B cell (primary cell): ENCODE results near the gene ZNF319. TPM values are rescaled to one million over a fixed set of nuclear protein-coding genes. Genes with fewer than 3 reads are reported as not detected.

Source experiments
- ATAC-seq: fragments of 200-7000 bp; cut with Tn5 transposase; one replicate; pipeline ENCODE4 v1.10.0; 2021; ENCODE audit warnings: low read depth, mild to moderate bottlenecking, moderate number of reproducible peaks, moderate library complexity
- CTCF ChIA-PET: fragments of 350-600 bp; sonication (Branson Sonifier 250); formaldehyde crosslinking; loops from one replicate; lab custom pipeline; 2021; ENCODE audit warnings: antibody characterized with exemption, inconsistent platforms; lab: Charles Lee
- POLR2A ChIA-PET: fragments of 350-600 bp; sonication (Branson Sonifier 250); formaldehyde crosslinking; loops from one replicate; lab custom pipeline; 2021; ENCODE audit warnings: antibody characterized with exemption; lab: Charles Lee
- DNase-seq: peaks from one replicate; pipeline ENCODE4 v3.0.0; 2013
- H2AFZ ChIP-seq: 2 replicates; pipeline ENCODE4 v1.6.1; 2012; ENCODE audit warnings: mild to moderate bottlenecking, low read depth, low read length; ENCODE audit not compliant: insufficient read depth, poor library complexity, severe bottlenecking
- H3K27ac ChIP-seq, 2 donors: 1 replicate in 1 of 2; 2 replicates in 1 of 2; pipeline ENCODE4 v1.5.1; 2012 to 2013; ENCODE audit warnings: low read length in 2 of 2, mild to moderate bottlenecking in 2 of 2, moderate library complexity in 1 of 2
- H3K27me3 ChIP-seq, 4 experiments: fragments of 200-600 bp in 1 of 4; sonication (generic) in 1 of 4; replicated peaks in 1 of 4; 1 replicate in 2 of 4; 2 replicates in 2 of 4; pipeline versions ENCODE4 v1.6.1 to v1.7.0; 2013 to 2016; ENCODE audit warnings: low read length in 3 of 4, mild to moderate bottlenecking in 2 of 4, mixed read lengths in 1 of 4, moderate library complexity in 1 of 4; ENCODE audit not compliant: insufficient read depth in 4 of 4, control insufficient read depth in 3 of 4; ENCODE audit errors: control extremely low read depth in 1 of 4
- H3K36me3 ChIP-seq, 2 experiments: replicated peaks in 1 of 2; 1 replicate in 1 of 2; 2 replicates in 1 of 2; pipeline versions ENCODE4 v1.6.1 to v1.7.1; 2013; ENCODE audit warnings: low read length in 1 of 2; ENCODE audit not compliant: insufficient read depth in 2 of 2, control insufficient read depth in 1 of 2; ENCODE audit errors: control extremely low read depth in 1 of 2, extremely low read depth in 1 of 2
- H3K4me1 ChIP-seq, 2 donors: fragments of 200-600 bp in 1 of 2; sonication (generic) in 1 of 2; 1 replicate in 1 of 2; 2 replicates in 1 of 2; pipeline versions ENCODE4 v1.5.1 to v1.6.1; 2013 to 2017; ENCODE audit warnings: low read length in 2 of 2; ENCODE audit not compliant: control insufficient read depth in 2 of 2, insufficient read depth in 2 of 2
- H3K4me2 ChIP-seq: replicated peaks from 2 replicates; pipeline ENCODE3; 2012; ENCODE audit warnings: mild to moderate bottlenecking, low read depth, low read length; ENCODE audit not compliant: poor library complexity, severe bottlenecking
- H3K4me3 ChIP-seq, 5 experiments: fragments of 200-600 bp in 1 of 5; sonication (generic) in 1 of 5; 1 replicate in 3 of 5; 2 replicates in 2 of 5; pipeline versions ENCODE4 v1.5.1 to v1.7.0; 2011 to 2016; ENCODE audit warnings: low read length in 4 of 5, mild to moderate bottlenecking in 4 of 5, low read depth in 2 of 5, control low read depth in 1 of 5, moderate library complexity in 1 of 5; ENCODE audit not compliant: insufficient read depth in 1 of 5; ENCODE audit errors: control extremely low read depth in 1 of 5, extremely low read depth in 1 of 5
- H3K79me2 ChIP-seq: fragments of 200-600 bp; sonication (generic); one replicate; pipeline ENCODE4 v1.6.0; 2016; ENCODE audit warnings: low read length; ENCODE audit not compliant: control insufficient read depth, insufficient read depth
- H3K9ac ChIP-seq: fragments of 200-600 bp; sonication (generic); 2 replicates; pipeline ENCODE4 v1.6.1; 2017; ENCODE audit warnings: mild to moderate bottlenecking, low read length, moderate library complexity
- H3K9me3 ChIP-seq, 3 donors: one replicate each; pipeline versions ENCODE4 v1.6.1 to v1.7.1; 2013; ENCODE audit warnings: low read length in 2 of 3; ENCODE audit not compliant: control insufficient read depth in 2 of 3, insufficient read depth in 1 of 3; ENCODE audit errors: control extremely low read depth in 1 of 3
- H4K20me1 ChIP-seq: 2 replicates; pipeline ENCODE4 v1.6.0; 2012; ENCODE audit warnings: mild to moderate bottlenecking, low read length; ENCODE audit not compliant: insufficient read depth, control insufficient read depth, poor library complexity, severe bottlenecking
- H3K27ac Mint-ChIP-seq: one replicate; pipeline ENCODE4 v1.8.0; 2021; ENCODE audit warnings: mixed read lengths
- H3K27me3 Mint-ChIP-seq: one replicate; pipeline ENCODE4 v1.8.0; 2021; ENCODE audit warnings: mixed read lengths
- H3K4me1 Mint-ChIP-seq: one replicate; pipeline ENCODE4 v1.8.0; 2021; ENCODE audit warnings: mixed read lengths
- H3K4me3 Mint-ChIP-seq: one replicate; pipeline ENCODE4 v1.8.0; 2021; ENCODE audit warnings: mixed read lengths
- H3K9me3 Mint-ChIP-seq: one replicate; pipeline ENCODE4 v1.8.0; 2022; ENCODE audit warnings: mixed read lengths; ENCODE audit not compliant: insufficient read depth
- EZH2 ChIP-seq: IDR thresholded peaks from 2 replicates; pipeline ENCODE4 v1.6.1; 2012; ENCODE audit warnings: borderline replicate concordance, low read depth, mild to moderate bottlenecking, moderate library complexity, low read length; ENCODE audit not compliant: insufficient read depth, poor library complexity, severe bottlenecking
- WGBS: methylation state at CpG from one replicate; pipeline ENCODE4 v1.1.5; 2013; ENCODE audit warnings: missing lambda C conversion rate; ENCODE audit not compliant: insufficient coverage; 5-methylcytosine and 5-hydroxymethylcytosine counted together
- intact Hi-C: fragments of 100-400 bp; cut with micrococcal nuclease; formaldehyde crosslinking; loops from one replicate; pipeline ENCODE4 v1.10.0; 2022
- polyA plus RNA-seq: library from polyadenylated mRNA; depleted of rRNA; stranded (reverse); fragments of >200 nt; gene quantifications from 2 replicates; pipeline ENCODE4 v1.2.3, GENCODE V29; 2012
- total RNA-seq, 2 donors: library from RNA; stranded (reverse); fragments of 120-200 nt in 1 of 2; gene quantifications; 1 replicate in 1 of 2; 2 replicates in 1 of 2; pipeline versions ENCODE4 v1.2.3 to v1.2.4, GENCODE V29; 2013 to 2022
- TF ChIP-seq, protein P1 (sequence below): fragments of 200-600 bp; IDR thresholded peaks from one replicate; pipeline ENCODE4 v1.8.0; 2022; ENCODE audit warnings: antibody characterized with exemption, mild to moderate bottlenecking

ZNF319 gene
- total and polyA plus RNA-seq, 2 donors (not counting 1 experiment from before 2014, with no cell fraction given): 12.4 to 15.1 TPM

DNA sequence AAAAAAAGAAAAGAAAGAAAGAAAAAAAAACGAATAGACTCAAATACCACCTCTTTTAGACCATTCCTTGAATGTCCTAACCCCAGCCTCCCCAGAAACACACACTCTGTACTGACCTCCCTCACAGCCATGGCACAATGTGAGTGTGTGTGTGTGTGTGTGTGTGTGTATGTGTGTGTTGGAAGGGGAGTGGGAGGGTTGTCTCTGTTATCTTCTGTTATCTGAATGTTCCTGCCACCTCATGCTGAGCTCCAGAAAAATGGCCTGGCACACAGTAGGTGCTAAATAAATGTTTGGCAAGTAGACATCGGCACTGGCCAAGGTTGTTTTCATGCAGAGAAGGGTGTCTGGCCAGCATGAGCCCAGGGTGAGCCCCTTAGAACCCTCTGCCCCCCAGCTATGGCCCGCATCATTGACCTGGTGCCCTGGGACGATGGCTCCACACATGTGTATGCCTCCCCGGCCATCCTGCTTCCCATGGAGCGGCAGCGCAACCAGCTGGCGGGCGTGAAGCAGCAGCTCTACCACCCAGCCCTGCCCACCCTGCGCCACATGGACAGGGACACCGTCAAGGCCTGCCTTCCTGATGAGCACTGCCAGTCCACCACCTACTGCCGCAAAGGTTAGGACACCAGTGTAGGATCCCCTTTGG is 22.9 kb downstream of the ZNF319 start:
- Histone ChIP-seq H3K36me3 (no peaks in the 10 kb centered on the region), H3K79me2 (no peaks in the 10 kb centered on the region), H3K9me3 (no peaks in the 10 kb centered on the region), H3K27ac (no peak overlapping the region), H3K27me3 (peaks cover 0 to 6% (median 2%) of the 10 kb centered on the region in 4 experiments), H3K4me1 (no peaks in the 10 kb centered on the region), H3K4me2 (no peak overlapping the region), H3K4me3 (no peak overlapping the region), H3K9ac (no peak overlapping the region), H2AFZ (no peak overlapping the region), H4K20me1 (no peaks in the 10 kb centered on the region)
- no peak for DNase-seq
- no peaks in the 10 kb centered on the region for H3K9me3 Mint-ChIP-seq
- no peaks in the 10 kb centered on the region for H3K4me1 Mint-ChIP-seq
- intact Hi-C loops: no loop called here
- 91% methylated on average over 11 of the region's 12 CpGs for WGBS
- H3K27me3 Mint-ChIP-seq: peaks cover 25% of the 10 kb centered on the region
- ATAC-seq: no peak
- TF ChIP-seq EZH2: no peak
- TF ChIP-seq, protein P1, sequence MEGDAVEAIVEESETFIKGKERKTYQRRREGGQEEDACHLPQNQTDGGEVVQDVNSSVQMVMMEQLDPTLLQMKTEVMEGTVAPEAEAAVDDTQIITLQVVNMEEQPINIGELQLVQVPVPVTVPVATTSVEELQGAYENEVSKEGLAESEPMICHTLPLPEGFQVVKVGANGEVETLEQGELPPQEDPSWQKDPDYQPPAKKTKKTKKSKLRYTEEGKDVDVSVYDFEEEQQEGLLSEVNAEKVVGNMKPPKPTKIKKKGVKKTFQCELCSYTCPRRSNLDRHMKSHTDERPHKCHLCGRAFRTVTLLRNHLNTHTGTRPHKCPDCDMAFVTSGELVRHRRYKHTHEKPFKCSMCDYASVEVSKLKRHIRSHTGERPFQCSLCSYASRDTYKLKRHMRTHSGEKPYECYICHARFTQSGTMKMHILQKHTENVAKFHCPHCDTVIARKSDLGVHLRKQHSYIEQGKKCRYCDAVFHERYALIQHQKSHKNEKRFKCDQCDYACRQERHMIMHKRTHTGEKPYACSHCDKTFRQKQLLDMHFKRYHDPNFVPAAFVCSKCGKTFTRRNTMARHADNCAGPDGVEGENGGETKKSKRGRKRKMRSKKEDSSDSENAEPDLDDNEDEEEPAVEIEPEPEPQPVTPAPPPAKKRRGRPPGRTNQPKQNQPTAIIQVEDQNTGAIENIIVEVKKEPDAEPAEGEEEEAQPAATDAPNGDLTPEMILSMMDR: no peak
- no peak overlapping the region for H3K4me3 Mint-ChIP-seq
- H3K27ac Mint-ChIP-seq: no peak overlapping the region
- POLR2A ChIA-PET: no interaction called here
- CTCF ChIA-PET: no interaction called here

DNA sequence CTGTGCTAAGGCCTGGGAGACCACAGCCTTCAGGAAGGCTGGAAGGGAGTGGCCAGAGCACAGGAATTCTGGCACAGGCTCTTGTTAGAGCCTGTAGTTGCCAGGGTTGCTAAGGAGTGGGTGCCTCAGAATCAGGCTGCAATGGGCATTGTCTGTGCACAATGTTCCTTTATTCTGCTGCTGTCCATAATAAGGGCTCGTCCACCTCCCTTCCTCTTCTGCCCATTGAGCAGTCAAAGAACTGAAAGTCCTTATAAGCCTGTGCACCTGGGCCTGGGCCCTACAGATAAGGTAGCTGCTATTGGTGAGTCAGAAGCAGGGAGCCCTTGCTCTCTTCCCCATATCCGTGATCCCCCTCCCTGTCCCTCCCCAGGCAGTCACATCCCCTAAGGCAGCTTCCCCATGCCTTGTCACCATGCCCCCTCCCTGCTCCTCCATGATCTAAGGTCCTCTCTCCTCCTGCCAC is 24.1 kb downstream of the ZNF319 start:
- DNase-seq: no peak
- Mint-ChIP-seq H3K9me3 (no peaks in the 10 kb centered on the region), H3K4me3 (no peak overlapping the region), H3K27me3 (peaks cover 29% of the 10 kb centered on the region), H3K4me1 (no peaks in the 10 kb centered on the region), H3K27ac (no peak overlapping the region)
- no peaks in the 10 kb centered on the region for H3K36me3 ChIP-seq
- no peaks in the 10 kb centered on the region for H3K79me2 ChIP-seq
- no peak for ATAC-seq
- no peak overlapping the region for H3K4me3 ChIP-seq
- no peaks in the 10 kb centered on the region for H4K20me1 ChIP-seq
- 92% methylated on average over 2 of the region's 2 CpGs for WGBS
- ChIA-PET POLR2A (no interaction called here), CTCF (no interaction called here)
- no peak overlapping the region for H2AFZ ChIP-seq
- no peaks in the 10 kb centered on the region for H3K4me1 ChIP-seq
- no peak overlapping the region for H3K9ac ChIP-seq
- intact Hi-C loops: no loop called here
- no peak for TF ChIP-seq EZH2
- TF ChIP-seq, protein P1: no peak
- no peak overlapping the region for H3K4me2 ChIP-seq
- peaks cover 0 to 3% (median 0%) of the 10 kb centered on the region in 4 experiments for H3K27me3 ChIP-seq
- H3K27ac ChIP-seq: no peak overlapping the region
- H3K9me3 ChIP-seq: no peaks in the 10 kb centered on the region
